ENCODE data around the gene MAPK11.

MAPK11 gene

DNA sequence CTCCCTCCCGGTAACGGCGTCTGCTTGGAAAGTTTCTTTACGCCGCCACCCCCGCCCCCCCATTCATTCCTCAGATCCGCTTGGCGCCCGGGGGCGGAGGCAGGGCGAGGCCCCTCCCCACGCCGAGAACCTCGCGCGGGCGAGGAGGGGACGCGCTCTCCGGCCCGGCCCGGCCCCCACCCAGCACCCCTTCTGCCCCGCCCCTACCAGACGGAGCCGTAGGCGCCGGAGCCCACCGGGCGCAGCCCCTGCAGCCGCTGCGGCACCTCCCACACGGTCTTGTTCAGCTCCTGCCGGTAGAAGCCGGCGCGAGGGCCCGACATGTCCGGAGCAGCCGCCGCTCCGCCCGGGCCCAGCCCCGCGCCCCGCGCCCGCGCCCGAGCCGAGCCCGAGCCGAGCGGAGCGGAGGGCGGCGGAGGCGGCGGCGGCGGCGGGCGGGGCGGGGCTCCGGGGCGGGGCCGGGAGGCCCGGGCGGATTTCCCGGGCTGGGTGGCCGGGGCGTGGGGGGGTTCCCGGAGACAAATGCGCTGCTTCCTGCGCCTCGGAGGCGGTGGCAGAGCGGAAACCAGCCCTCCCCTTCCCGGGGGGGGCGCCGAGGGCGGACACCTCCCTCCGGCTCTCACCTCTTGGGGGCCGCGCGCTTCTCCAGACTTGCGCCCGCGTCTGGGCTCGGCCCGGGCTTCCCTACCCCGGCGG lies at the start of gene MAPK11:
MAPK11 (minus strand) TSS at position 411 of the 696 bp plus-strand sequence; CDS start at position 323, 88 bp downstream.
- H3K4me3 ChIP-seq, result peak within 1 kb of the TSS; percentile 37 to 58 (median 49)
- peak within 1 kb of the TSS in 19 of 21 experiments; percentile 29 to 81 (median 64) for H3K27ac ChIP-seq

DNA sequence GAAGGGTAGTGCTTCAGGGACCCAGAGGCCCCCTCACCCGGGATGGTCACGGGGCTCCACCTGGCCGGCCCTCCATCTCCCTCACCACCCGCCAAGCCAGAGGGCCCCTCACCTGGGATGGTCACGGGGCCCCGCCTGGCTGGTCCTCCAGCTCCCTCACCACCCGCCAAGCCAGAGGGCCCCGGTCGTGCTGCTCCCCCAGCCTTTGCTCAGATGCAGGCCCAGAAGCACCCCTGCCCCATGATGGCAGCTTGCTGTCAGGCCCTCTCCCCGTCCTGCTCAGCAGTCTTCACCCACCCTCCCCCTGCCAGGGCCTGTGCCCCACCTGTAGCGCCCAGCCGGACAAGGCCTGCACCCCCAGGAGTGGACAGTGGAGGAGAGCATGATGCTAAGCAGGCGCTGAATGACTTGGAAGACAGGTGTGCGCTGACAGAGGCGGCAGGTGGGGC lies 49.3 kb upstream of the MAPK11 start:
- Histone ChIP-seq H3K4me3 (no peak overlapping the region), H3K27ac (no peak overlapping the region)

- Histone ChIP-seq H3K27ac (no peak overlapping the region), H3K4me3 (no peak overlapping the region)
These were observed 48.7 kb upstream of the MAPK11 start for GRCh38 chr22:50318698-50319411.

GRCh38 chr22:50318356-50318697 lies 48.1 kb upstream of the MAPK11 start:
- Histone ChIP-seq H3K27ac (no peak overlapping the region), H3K4me3 (no peak overlapping the region)

- no peak overlapping the region for H3K4me3 ChIP-seq
- H3K27ac ChIP-seq, result no peak overlapping the region
These were observed 47.5 kb upstream of the MAPK11 start for GRCh38 chr22:50317674-50318073.

DNA sequence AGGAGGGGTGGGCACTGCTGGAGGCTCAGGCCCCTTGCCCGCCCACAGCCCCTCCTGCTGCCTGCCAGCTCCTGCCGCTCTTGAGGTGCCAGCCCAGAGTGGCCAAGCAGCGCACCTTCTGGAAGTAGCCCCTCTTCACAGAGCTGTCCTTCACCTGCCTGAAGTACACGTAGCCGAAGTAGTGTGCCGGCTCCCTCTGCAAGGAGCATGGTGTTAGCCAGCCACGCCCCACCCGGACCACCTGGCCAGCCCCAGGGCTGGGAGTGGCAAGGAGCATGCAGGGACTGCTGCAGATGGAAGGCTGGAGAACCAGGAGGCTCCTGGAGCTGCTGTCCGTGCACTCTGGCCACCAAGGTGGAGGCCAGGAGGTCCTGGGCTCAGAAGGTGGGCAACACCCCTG lies 47.0 kb upstream of the MAPK11 start:
- no peak overlapping the region for H3K27ac ChIP-seq

DNA sequence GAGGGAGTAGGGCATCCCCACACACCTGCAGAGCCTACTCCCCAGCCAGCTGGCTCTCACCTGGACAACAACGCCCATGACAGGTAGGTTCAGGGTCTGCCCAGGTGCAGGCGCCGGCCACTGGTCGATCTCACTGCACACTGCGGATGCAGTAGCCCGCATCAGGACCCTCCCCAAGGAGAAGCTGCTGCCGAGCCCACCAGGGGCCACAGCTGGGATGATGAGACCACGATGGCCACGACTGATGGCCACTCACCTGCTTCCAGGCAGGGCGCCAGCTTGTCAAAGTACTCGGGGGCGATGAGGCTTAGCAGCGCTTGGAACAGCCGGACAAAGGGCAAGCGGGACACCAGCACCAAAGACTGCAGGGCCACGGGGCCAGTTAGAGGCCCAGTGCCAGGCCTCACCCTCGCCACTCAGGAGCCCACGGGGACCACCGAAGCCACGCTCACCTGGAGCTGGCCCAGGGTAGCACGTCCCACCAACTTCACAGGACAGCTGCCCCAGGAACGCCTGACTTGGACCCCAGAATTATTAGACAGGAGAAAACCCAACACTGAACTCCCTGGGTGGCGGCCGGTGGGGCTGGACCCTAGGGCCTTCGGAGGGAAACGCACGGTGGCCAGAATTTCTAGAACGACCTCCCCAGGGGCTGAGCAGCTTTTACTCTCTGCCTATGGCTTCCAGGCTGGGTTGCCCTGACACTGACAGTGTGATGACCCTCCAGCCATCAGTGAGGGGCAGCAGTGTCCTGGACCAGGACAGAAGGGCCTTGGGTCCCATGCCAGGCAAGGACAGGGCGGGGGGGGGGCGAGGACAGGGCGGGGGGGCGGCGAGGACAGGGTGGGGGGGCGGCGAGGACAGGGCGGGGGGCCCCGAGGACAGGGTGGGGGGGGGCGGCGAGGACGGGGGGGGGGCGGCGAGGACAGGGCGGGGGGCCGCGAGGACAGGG lies 46.2 kb upstream of the MAPK11 start:
- Histone ChIP-seq H3K27ac (no peak overlapping the region), H3K4me3 (no peak overlapping the region)

More for the DNA sequence above, 47.0 kb upstream of the MAPK11 start:
- no peak overlapping the region for H3K4me3 ChIP-seq

- no peak overlapping the region for H3K4me3 ChIP-seq
- H3K27ac ChIP-seq, result peak overlapping the region in 2 of 21 experiments; percentile 3 to 74
These were observed 45.3 kb upstream of the MAPK11 start for GRCh38 chr22:50315289-50316113.

DNA sequence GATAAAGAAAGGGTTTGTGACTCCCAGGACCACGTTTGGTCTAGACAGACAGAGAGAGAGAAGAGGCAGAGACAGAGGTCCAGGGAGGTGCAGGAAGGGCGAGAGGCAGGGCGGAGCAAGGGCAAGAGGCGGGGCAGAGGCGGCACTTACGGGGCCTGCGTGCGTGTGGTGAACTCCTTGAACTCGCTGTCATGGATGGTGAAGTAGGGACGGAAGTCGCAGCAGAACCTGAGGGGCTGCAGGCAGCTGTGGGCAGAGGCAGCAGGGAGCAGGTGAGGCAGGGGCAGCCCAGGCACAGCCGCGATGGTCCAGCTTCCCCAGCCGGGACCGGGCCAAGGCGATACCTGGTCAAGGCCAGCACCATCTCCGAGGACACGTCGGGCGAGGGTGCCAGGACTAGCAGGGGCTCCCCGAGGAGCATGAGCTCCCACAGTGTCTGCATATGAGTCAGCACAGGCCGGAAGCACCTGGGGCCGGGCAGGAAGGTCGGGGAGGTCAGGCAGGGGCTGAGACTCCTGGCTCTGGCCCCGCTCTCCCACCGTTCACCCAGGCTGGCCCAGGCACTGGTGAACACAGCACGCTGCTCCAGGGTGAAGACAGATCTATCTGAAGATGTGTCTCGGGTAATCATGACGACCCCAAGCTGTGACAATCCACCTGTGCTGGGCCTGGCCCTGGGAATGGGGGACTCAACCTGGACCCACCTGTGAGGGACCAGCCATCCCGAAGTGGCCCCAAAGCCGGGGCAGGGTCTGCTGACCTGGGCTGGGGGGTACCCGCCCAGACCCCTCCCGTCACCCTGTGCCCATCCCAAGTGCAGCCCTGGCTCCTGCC lies 44.5 kb upstream of the MAPK11 start:
- H3K27ac ChIP-seq, result peak overlapping the region in 9 of 21 experiments; percentile 0 to 75 (median 37)
- H3K4me3 ChIP-seq, result peak overlapping the region in 6 of 7 experiments; percentile 12 to 20 (median 16)

DNA sequence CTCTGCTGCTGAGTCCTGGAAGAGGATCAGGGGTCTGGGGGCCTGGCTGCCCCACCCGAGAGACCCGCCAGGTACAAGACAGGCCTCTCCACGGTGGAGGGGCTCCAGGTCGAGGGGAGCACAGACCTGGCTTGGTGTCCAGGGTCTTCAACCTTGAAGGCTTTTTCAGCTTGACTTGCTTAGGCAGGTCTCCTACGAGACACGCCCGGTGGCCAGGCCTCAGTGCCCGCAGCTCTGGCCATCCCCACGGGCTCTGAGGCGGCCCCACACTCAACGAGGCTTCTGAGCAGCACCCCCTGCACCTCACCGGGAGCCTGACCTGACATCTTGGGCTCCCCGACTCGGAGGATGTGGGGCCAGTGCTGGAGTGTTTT lies 43.9 kb upstream of the MAPK11 start:
- Histone ChIP-seq H3K4me3 (peak overlapping the region in 4 of 7 experiments; percentile 12 to 20 (median 15)), H3K27ac (peak overlapping the region in 10 of 21 experiments; percentile 0 to 75 (median 34))

DNA sequence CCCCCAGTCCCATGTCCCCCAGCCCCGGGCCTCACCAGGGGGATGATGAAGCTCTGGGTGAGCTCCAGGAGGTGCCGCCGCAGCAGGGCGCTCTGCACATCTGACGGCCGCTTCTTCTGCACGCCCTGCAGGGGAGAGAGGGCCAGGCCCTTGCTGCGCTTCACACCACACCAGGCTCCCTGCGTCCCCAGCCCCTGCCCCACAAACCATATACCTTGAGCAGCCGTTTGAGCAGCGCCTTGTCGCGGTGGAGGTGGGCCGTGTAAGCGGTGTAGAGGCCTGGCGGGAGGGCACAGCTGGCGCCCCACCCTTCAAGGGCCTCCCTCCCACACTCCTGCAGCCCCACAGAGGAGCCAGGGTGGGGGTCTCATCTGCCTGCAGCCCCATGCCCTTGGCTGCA lies 43.4 kb upstream of the MAPK11 start:
- Histone ChIP-seq H3K4me3 (no peak overlapping the region), H3K27ac (peak overlapping the region in 4 of 21 experiments; percentile 25 to 74 (median 41))

DNA sequence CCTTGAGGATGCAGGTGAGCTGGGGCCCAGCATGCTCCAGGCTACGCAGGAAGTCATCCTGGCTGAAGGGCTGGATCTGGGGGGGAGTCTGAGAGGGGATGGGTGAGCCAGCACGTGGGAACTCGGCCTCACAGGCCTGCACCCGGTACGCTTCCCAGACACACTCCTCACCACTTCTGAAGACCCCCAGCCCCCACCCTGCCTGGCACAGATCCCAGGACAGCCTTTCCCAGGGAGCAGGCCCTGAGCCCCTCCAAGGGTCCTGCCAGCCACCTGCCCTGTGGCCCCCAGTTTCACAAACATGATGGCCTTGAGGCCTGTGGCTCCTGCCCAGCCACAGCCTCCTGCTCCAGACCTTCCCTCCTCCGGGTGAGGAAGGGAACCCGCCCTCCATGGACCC lies 42.8 kb upstream of the MAPK11 start:
- Histone ChIP-seq H3K27ac (no peak overlapping the region), H3K4me3 (no peak overlapping the region)

- H3K4me3 ChIP-seq, result no peak overlapping the region
- H3K27ac ChIP-seq, result no peak overlapping the region
These were observed 42.2 kb upstream of the MAPK11 start for GRCh38 chr22:50312371-50312770.

DNA sequence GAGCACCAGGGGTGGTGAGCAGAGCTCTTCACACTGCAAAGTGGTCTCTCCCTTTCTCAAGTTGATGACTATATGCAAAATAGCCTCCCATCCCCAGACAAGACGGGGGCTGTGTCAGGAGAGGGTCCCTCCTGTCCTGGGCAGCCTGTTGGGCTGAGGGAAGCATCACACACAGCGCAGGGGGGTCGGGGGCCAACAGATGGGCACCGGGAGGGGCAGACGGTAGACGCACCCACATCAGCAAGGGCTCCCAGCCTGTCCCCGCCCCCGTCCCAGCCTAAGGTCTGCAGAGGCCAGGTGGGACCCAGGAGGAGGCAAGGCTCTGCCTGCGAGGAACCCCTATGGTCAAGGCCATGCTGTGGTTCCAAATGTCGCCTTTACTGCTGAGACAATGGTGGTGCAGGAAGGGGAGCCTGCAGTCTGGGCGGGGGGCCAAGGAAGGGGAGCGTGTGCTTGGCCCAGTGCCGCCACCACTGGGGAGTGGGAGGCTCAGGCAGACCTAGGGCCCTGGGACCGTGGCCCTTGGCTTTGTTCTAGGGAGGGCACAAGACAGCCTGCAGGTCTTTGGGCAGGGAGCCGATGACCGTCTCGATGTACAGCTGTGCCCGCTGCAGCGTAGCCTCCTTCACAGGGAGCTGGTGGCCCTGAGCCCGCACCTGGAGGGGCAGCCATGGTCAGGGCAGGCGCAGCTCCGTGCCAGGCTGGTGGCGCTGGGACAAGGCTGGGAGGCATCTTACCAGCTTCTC lies 41.6 kb upstream of the MAPK11 start:
- Histone ChIP-seq H3K4me3 (no peak overlapping the region), H3K27ac (no peak overlapping the region)

DNA sequence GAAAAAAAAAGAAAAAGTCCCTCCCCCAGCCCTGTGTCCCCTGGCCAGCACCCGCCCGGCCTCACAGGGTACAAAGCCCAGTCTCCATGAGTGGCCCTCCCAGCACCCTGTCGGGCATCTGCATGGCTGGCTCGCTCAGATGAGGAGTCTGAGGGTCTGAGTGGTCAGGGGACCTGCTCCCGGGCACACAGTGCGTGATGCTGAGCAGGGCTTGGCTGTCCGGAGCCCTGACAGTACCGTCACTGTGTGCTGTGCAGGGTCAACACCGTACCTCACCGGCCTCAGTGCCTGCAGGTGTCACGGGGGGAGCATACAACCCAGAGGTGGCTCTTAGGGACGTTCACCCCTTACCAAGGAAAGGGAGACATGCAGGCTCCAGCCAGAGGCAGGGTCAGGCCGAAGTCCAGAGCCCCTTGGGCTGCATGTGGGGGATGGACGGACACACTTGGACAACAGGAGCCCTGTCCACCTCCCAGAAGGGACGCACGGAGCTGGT lies 40.8 kb upstream of the MAPK11 start:
- H3K27ac ChIP-seq, result no peak overlapping the region
- no peak overlapping the region for H3K4me3 ChIP-seq

DNA sequence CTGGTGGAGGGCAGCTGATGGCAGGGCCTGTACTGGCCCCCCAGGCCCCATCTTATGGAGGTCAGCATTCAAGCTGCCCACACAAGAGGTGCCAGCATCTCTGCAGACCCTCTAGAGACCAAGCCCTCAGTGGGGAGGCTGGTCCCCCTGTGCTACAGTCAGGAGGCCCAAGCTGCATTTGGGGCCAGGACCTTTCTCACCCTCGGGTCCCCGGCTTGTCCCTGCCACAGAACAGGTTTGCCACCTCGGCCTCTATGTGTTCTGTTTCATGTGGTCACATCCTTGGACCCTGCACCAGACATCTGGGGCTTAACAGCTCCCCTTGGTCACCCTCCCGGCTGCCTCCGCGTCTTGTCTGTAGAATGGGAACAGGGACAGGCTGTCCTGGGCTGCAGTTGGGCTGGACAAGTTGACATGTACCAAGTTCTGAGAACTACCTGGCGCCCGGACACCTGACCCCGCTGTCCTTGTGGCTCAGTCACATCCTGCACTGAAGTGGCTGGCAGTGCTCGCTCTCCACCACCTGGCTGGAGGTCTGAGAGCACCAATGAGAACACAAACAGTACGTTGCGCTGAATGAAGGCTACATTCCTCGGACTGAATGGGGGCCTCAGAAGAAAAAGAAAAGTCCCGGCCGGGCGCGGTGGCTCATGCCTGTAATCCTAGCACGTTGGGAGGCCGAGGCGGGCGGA lies 40.0 kb upstream of the MAPK11 start:
- Histone ChIP-seq H3K27ac (peak overlapping the region in 3 of 21 experiments; percentile 19 to 96 (median 46)), H3K4me3 (no peak overlapping the region)

DNA sequence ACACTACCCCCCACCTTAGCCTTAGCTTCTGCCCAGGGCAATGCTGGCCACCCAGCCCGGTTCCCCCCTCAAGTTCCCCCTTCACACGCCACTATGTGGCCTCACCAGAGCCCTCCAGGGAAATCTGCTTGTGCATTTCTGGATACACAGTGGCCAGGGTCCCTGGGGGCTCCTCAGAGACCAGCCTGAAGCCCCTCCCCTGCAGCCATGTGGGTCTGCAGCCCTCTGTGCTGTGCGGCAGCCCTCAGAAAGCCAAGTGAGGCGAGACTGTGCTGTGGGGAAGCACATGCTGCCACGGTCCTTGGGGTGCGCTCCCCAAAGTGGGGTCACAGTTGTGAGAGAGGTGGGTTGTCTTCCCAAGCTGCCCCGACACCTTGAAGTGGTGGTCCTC lies 39.4 kb upstream of the MAPK11 start:
- no peak overlapping the region for H3K4me3 ChIP-seq
- H3K27ac ChIP-seq, result peak overlapping the region in 16 of 21 experiments; percentile 19 to 96 (median 74)

All from skin epidermis (tissue), 12 donors.